H9 (cell line): ENCODE data around the gene COL8A1. TPM values are rescaled to one million over a fixed set of nuclear protein-coding genes. Genes with fewer than 3 reads are reported as not detected.

Experiments used
- DNase-seq: peaks from one replicate; pipeline ENCODE4 v3.0.0-alpha.2; 2017
- H2AFZ ChIP-seq: one replicate; pipeline ENCODE4 v1.6.1; 2013; ENCODE audit warnings: mild to moderate bottlenecking, low read length, control low read depth, moderate library complexity
- H2AK5ac ChIP-seq: 2 replicates; pipeline ENCODE4 v1.6.1; 2013; ENCODE audit warnings: low read length, control low read depth, mixed read lengths; ENCODE audit not compliant: insufficient read length
- H2BK120ac ChIP-seq: one replicate; pipeline ENCODE4 v1.6.1; 2013; ENCODE audit warnings: low read depth, mild to moderate bottlenecking, low read length, control low read depth, inconsistent platforms; ENCODE audit not compliant: poor library complexity, severe bottlenecking
- H2BK12ac ChIP-seq: 2 replicates; pipeline ENCODE4 v1.6.1; 2013; ENCODE audit warnings: low read length, control low read depth, mixed read lengths, low read depth; ENCODE audit not compliant: insufficient read length
- H2BK15ac ChIP-seq: 2 replicates; pipeline ENCODE4 v1.6.1; 2013; ENCODE audit warnings: low read depth, low read length, control low read depth
- H2BK20ac ChIP-seq: one replicate; pipeline ENCODE4 v1.6.1; 2013; ENCODE audit warnings: low read depth, mild to moderate bottlenecking, low read length, control low read depth, inconsistent platforms; ENCODE audit not compliant: poor library complexity, severe bottlenecking
- H2BK5ac ChIP-seq: 2 replicates; pipeline ENCODE4 v1.6.1; 2013; ENCODE audit warnings: low read length, control low read depth, mixed read lengths; ENCODE audit not compliant: insufficient read length
- H3K14ac ChIP-seq: 2 replicates; pipeline ENCODE4 v1.6.1; 2013; ENCODE audit warnings: low read length, control low read depth; ENCODE audit not compliant: insufficient read depth
- H3K18ac ChIP-seq: 2 replicates; pipeline ENCODE4 v1.6.1; 2013; ENCODE audit warnings: low read depth, mild to moderate bottlenecking, mixed read lengths, low read length, control low read depth; ENCODE audit not compliant: insufficient read length
- H3K23ac ChIP-seq: 2 replicates; pipeline ENCODE4 v1.6.1; 2013; ENCODE audit warnings: low read length, control low read depth, mixed read lengths, low read depth; ENCODE audit not compliant: insufficient read length
- H3K23me2 ChIP-seq: 2 replicates; pipeline ENCODE4 v1.6.1; 2013; ENCODE audit warnings: low read depth, mild to moderate bottlenecking, mixed read lengths, low read length, control low read depth; ENCODE audit not compliant: insufficient read length, poor library complexity, severe bottlenecking
- H3K27ac ChIP-seq: 2 replicates; pipeline ENCODE4 v1.5.1; 2013; ENCODE audit warnings: low read length, control low read depth, mixed read lengths, low read depth; ENCODE audit not compliant: insufficient read length
- H3K27me3 ChIP-seq: 2 replicates; pipeline ENCODE4 v1.6.1; 2013; ENCODE audit warnings: low read length, control low read depth, inconsistent platforms; ENCODE audit not compliant: insufficient read depth
- H3K4ac ChIP-seq: 2 replicates; pipeline ENCODE4 v1.6.1; 2013; ENCODE audit warnings: low read depth, mild to moderate bottlenecking, control low read depth, inconsistent platforms, low read length, moderate library complexity
- H3K4me1 ChIP-seq: 2 replicates; pipeline ENCODE4 v1.6.1; 2013; ENCODE audit warnings: low read length, control low read depth, inconsistent platforms; ENCODE audit not compliant: insufficient read depth
- H3K4me2 ChIP-seq: 2 replicates; pipeline ENCODE4 v1.6.1; 2013; ENCODE audit warnings: low read length, control low read depth, mixed read lengths; ENCODE audit not compliant: insufficient read length, insufficient read depth
- H3K56ac ChIP-seq: 2 replicates; pipeline ENCODE4 v1.6.1; 2013; ENCODE audit warnings: low read depth, mild to moderate bottlenecking, mixed read lengths, low read length, control low read depth; ENCODE audit not compliant: insufficient read length
- H3K79me1 ChIP-seq: 2 replicates; pipeline ENCODE4 v1.6.1; 2013; ENCODE audit warnings: low read depth, mild to moderate bottlenecking, moderate library complexity, low read length, control low read depth, inconsistent platforms; ENCODE audit not compliant: insufficient read depth, poor library complexity, severe bottlenecking
- H3K79me2 ChIP-seq: 2 replicates; pipeline ENCODE4 v1.6.1; 2013; ENCODE audit warnings: low read length, control low read depth, inconsistent platforms; ENCODE audit not compliant: insufficient read depth
- H3K9ac ChIP-seq: 2 replicates; pipeline ENCODE4 v1.6.1; 2013; ENCODE audit warnings: low read length, control low read depth, mixed read lengths; ENCODE audit not compliant: insufficient read length; ENCODE audit errors: extremely low read depth
- H3K9me3 ChIP-seq: one replicate; pipeline ENCODE4 v1.6.1; 2013; ENCODE audit warnings: low read depth, low read length, inconsistent platforms; ENCODE audit not compliant: control insufficient read depth
- H3T11ph ChIP-seq: one replicate; pipeline ENCODE4 v1.6.1; 2013; ENCODE audit warnings: mild to moderate bottlenecking, low read length, control low read depth, inconsistent platforms
- H4K20me1 ChIP-seq: one replicate; pipeline ENCODE4 v1.6.1; 2013; ENCODE audit not compliant: control insufficient read depth, insufficient read length, insufficient read depth
- H4K5ac ChIP-seq: 2 replicates; pipeline ENCODE4 v1.6.1; 2013; ENCODE audit warnings: low read depth, mild to moderate bottlenecking, mixed read lengths, low read length, control low read depth; ENCODE audit not compliant: insufficient read length
- H4K8ac ChIP-seq: replicated peaks from 2 replicates; pipeline ENCODE4 v1.6.1; 2013; ENCODE audit warnings: low read length, control low read depth, mixed read lengths, low read depth; ENCODE audit not compliant: insufficient read length
- H4K91ac ChIP-seq: 2 replicates; pipeline ENCODE4 v1.6.1; 2013; ENCODE audit warnings: low read depth, mild to moderate bottlenecking, moderate library complexity, mixed read lengths, low read length, control low read depth; ENCODE audit not compliant: insufficient read length
- H3K27ac Mint-ChIP-seq, 3 experiments: 2 replicates in 2 of 3; 3 replicates in 1 of 3; pipeline ENCODE4 v1.8.0; 2020 to 2021; ENCODE audit warnings: mixed read lengths in 3 of 3, mild to moderate bottlenecking in 1 of 3, moderate library complexity in 1 of 3
- H3K27me3 Mint-ChIP-seq: 2 replicates; pipeline ENCODE4 v1.8.0; 2021; ENCODE audit warnings: low read depth, mild to moderate bottlenecking, moderate library complexity, mixed read lengths
- H3K36me3 Mint-ChIP-seq, 3 experiments: 2 replicates in 2 of 3; 3 replicates in 1 of 3; pipeline ENCODE4 v1.8.0; 2020 to 2021; ENCODE audit warnings: low read depth in 3 of 3, mixed read lengths in 3 of 3; ENCODE audit not compliant: insufficient read depth in 1 of 3
- H3K4me1 Mint-ChIP-seq, 2 experiments: 2 replicates each; pipeline ENCODE4 v1.8.0; 2020; ENCODE audit warnings: mixed read lengths in 2 of 2
- H3K4me3 Mint-ChIP-seq, 2 experiments: 2 replicates in 1 of 2; 3 replicates in 1 of 2; pipeline ENCODE4 v1.8.0; 2020 to 2021; ENCODE audit warnings: mild to moderate bottlenecking in 2 of 2, mixed read lengths in 2 of 2, moderate library complexity in 1 of 2
- H3K9me3 Mint-ChIP-seq, 2 experiments: 2 replicates in 1 of 2; 3 replicates in 1 of 2; pipeline ENCODE4 v1.8.0; 2020; ENCODE audit warnings: mild to moderate bottlenecking in 2 of 2, mixed read lengths in 2 of 2, moderate library complexity in 1 of 2
- CTCF ChIP-seq: fragments of 200-600 bp; sonication (generic); conservative IDR thresholded peaks from 3 replicates; pipeline ENCODE4 v1.8.0; 2021; ENCODE audit warnings: antibody characterized with exemption, mild to moderate bottlenecking
- WGBS: extraction: QIAGEN DNeasy Blood & Tissue Kit; methylation state at CpG from one replicate; pipeline ENCODE4 v1.1.7; 2013; ENCODE audit warnings: missing lambda C conversion rate, low lambda C conversion rate, mixed read lengths; ENCODE audit not compliant: insufficient read length; ENCODE audit errors: extremely low coverage; 5-methylcytosine and 5-hydroxymethylcytosine counted together
- total RNA-seq: library from RNA; stranded (reverse); gene quantifications from 2 replicates; pipeline ENCODE4 v1.2.1, GENCODE V29; 2021

The COL8A1 gene
- total RNA-seq, 1 experiment from 2014 or later, result 0.17 TPM

- Histone ChIP-seq H3K18ac (no peak overlapping the region), H2BK5ac (no peak overlapping the region), H3K14ac (no peak overlapping the region), H3K27ac (no peak overlapping the region), H2AK5ac (no peak overlapping the region), H4K8ac (no peak overlapping the region), H3K23ac (no peak overlapping the region), H2AFZ (no peak overlapping the region), H3K79me1 (no peaks in the 10 kb centered on the region), H3K56ac (no peak overlapping the region), H4K5ac (no peak overlapping the region), H3T11ph (no peak overlapping the region), H3K4me1 (no peaks in the 10 kb centered on the region), H3K79me2 (no peaks in the 10 kb centered on the region), H4K91ac (no peak overlapping the region), H2BK15ac (no peak overlapping the region), H3K27me3 (no peaks in the 10 kb centered on the region), H3K23me2 (no peaks in the 10 kb centered on the region), H3K9ac (no peak overlapping the region), H2BK12ac (no peak overlapping the region), H3K4ac (no peak overlapping the region), H2BK20ac (no peak overlapping the region), H2BK120ac (no peak overlapping the region), H4K20me1 (no peaks in the 10 kb centered on the region), H3K9me3 (no peaks in the 10 kb centered on the region), H3K4me2 (no peak overlapping the region)
- H3K4me1 Mint-ChIP-seq, result no peaks in the 10 kb centered on the region
- H3K27ac Mint-ChIP-seq, result no peak overlapping the region
- WGBS, result no CpG with 5 or more reads among the region's 2 CpGs
- peaks cover 0 to 2% of the 10 kb centered on the region in 2 experiments; a peak in 3 of 5 replicates for H3K9me3 Mint-ChIP-seq
- no peaks in the 10 kb centered on the region; a peak in 1 of 7 replicates for H3K36me3 Mint-ChIP-seq
- no peaks in the 10 kb centered on the region for H3K27me3 Mint-ChIP-seq
- no peak overlapping the region for H3K4me3 Mint-ChIP-seq
- no peak for TF ChIP-seq CTCF
- no peak for DNase-seq
Observed at GRCh38 chr3:99730870-99731269, 92.5 kb downstream of the COL8A1 start.
